Panc1 (cell line): ENCODE measurements around the gene MAPKBP1. TPM values are rescaled to one million over a fixed set of nuclear protein-coding genes. Genes with fewer than 3 reads are reported as not detected.

ENCODE experiments used
- ATAC-seq: fragments of 200-7000 bp; cut with Tn5 transposase; 2 replicates; pipeline ENCODE4 v1.9.1; 2020; ENCODE audit warnings: mild to moderate bottlenecking, moderate library complexity
- BruUV-seq: library from RNA; stranded (reverse); fragments of 400-500 nt; replicated peaks from 2 replicates; lab custom pipeline; 2021; lab: Mats Ljungman, UMichigan
- CTCF ChIA-PET: fragments of 300-600 bp; sonication (Branson Sonifier 250); formaldehyde crosslinking; loops from one replicate; lab custom pipeline; 2022; ENCODE audit warnings: antibody characterized with exemption; lab: Charles Lee
- POLR2A ChIA-PET: fragments of 300-600 bp; sonication (Branson Sonifier 250); formaldehyde crosslinking; loops from one replicate; lab custom pipeline; 2022; ENCODE audit warnings: antibody characterized with exemption; lab: Charles Lee
- DNase-seq: peaks from one replicate; pipeline ENCODE4 v3.0.0-alpha.2; 2010; ENCODE audit warnings: low read depth, low spot score
- H3K27ac ChIP-seq: 2 replicates; pipeline ENCODE4 v1.5.1; 2011; ENCODE audit warnings: mild to moderate bottlenecking, low read length, inconsistent platforms
- H3K27me3 ChIP-seq: fragments of 200-500 bp; sonication (Bioruptor generic); 2 replicates; pipeline ENCODE4 v1.6.0; 2014; ENCODE audit warnings: low read length, inconsistent platforms; ENCODE audit not compliant: control insufficient read depth, insufficient read depth
- H3K36me3 ChIP-seq: fragments of 200-500 bp; sonication (Bioruptor generic); 2 replicates; pipeline ENCODE4 v1.5.1; 2014; ENCODE audit warnings: inconsistent platforms, mild to moderate bottlenecking, low read length, moderate library complexity; ENCODE audit not compliant: control insufficient read depth, insufficient read depth
- H3K4me1 ChIP-seq: 2 replicates; pipeline ENCODE4 v1.5.1; 2011; ENCODE audit warnings: inconsistent platforms, mild to moderate bottlenecking, low read length, moderate library complexity; ENCODE audit not compliant: control insufficient read depth, insufficient read depth
- H3K4me3 ChIP-seq, 2 experiments: 2 replicates each; pipeline ENCODE4 v1.5.1; 2011 to 2012; ENCODE audit warnings: low read depth in 2 of 2, low read length in 2 of 2, mild to moderate bottlenecking in 2 of 2, inconsistent platforms in 1 of 2, moderate library complexity in 1 of 2
- H3K9me3 ChIP-seq: fragments of 200-500 bp; sonication (Bioruptor generic); 2 replicates; pipeline ENCODE4 v1.5.1; 2014; ENCODE audit warnings: low read depth, mild to moderate bottlenecking, inconsistent platforms, low read length, moderate library complexity; ENCODE audit not compliant: control insufficient read depth, insufficient read depth
- CTCF ChIP-seq: fragments of 450-650 bp; IDR thresholded peaks from 2 replicates; pipeline ENCODE4 v1.5.1; 2017; ENCODE audit warnings: mild to moderate bottlenecking
- POLR2AphosphoS5 ChIP-seq: IDR thresholded peaks from 2 replicates; pipeline ENCODE4 v1.6.1; 2012; ENCODE audit warnings: mild to moderate bottlenecking, low read depth, low read length, moderate library complexity
- SIN3A ChIP-seq: IDR thresholded peaks from 2 replicates; pipeline ENCODE4 v1.6.1; 2012; ENCODE audit warnings: low read depth, mild to moderate bottlenecking, low read length, moderate library complexity, borderline replicate concordance; ENCODE audit not compliant: insufficient read depth
- TCF7L2 ChIP-seq: IDR thresholded peaks from 2 replicates; pipeline ENCODE4 v1.6.1; 2011; ENCODE audit warnings: mild to moderate bottlenecking, low read depth, low read length, inconsistent platforms
- in situ Hi-C: cut with HindIII; loops from 2 replicates; pipeline ENCODE4 v1.10.0; 2016; ENCODE audit warnings: low sequenced_read_pairs, low pct_unique_long_range_greater_than_20kb
- intact Hi-C: fragments of 100-400 bp; cut with micrococcal nuclease; formaldehyde crosslinking; loops from one replicate; pipeline ENCODE4 v1.10.0; 2022; ENCODE audit not compliant: unreplicated experiment
- total RNA-seq: library from RNA; stranded (reverse); gene quantifications from one replicate; pipeline ENCODE4 v1.2.1, GENCODE V29; 2021; ENCODE audit not compliant: unreplicated experiment
- TF ChIP-seq, protein P1 (sequence below), 2 experiments: IDR thresholded peaks; 2 replicates each; pipeline ENCODE4 v1.6.1; 2011 to 2012; ENCODE audit warnings: low read depth in 2 of 2, control low read depth in 1 of 2, low read length in 1 of 2, mild to moderate bottlenecking in 1 of 2, moderate library complexity in 1 of 2; ENCODE audit not compliant: insufficient read depth in 1 of 2

MAPKBP1 gene
- total RNA-seq, 1 experiment from 2014 or later: 38.4 TPM

DNA sequence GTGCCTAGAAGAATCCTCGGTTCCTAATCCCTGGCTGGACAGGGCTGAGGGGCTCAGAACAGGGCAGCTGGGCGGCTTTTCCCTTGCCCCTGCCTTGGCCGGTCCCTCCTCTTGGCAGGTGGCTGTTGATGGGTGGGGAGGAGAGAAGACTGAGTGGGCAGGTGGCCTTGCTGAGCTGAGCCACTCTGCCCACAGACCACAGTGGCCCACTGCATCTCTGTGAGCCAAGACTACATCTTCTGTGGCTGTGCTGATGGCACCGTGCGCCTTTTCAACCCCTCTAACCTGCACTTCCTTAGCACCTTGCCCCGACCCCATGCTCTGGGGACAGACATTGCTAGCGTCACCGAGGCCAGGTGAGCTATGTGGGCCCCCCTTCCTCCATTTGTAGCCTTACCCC, 39.1 kb downstream of the MAPKBP1 start:
- intact Hi-C loops: loop anchor here (10.0 kb wide), 1 partner anchor 209 kb away; no protein-coding TSS in a partner anchor
- TF ChIP-seq CTCF: no peak
- no peak for TF ChIP-seq SIN3A
- no peak for TF ChIP-seq TCF7L2
- TF ChIP-seq, protein P1, sequence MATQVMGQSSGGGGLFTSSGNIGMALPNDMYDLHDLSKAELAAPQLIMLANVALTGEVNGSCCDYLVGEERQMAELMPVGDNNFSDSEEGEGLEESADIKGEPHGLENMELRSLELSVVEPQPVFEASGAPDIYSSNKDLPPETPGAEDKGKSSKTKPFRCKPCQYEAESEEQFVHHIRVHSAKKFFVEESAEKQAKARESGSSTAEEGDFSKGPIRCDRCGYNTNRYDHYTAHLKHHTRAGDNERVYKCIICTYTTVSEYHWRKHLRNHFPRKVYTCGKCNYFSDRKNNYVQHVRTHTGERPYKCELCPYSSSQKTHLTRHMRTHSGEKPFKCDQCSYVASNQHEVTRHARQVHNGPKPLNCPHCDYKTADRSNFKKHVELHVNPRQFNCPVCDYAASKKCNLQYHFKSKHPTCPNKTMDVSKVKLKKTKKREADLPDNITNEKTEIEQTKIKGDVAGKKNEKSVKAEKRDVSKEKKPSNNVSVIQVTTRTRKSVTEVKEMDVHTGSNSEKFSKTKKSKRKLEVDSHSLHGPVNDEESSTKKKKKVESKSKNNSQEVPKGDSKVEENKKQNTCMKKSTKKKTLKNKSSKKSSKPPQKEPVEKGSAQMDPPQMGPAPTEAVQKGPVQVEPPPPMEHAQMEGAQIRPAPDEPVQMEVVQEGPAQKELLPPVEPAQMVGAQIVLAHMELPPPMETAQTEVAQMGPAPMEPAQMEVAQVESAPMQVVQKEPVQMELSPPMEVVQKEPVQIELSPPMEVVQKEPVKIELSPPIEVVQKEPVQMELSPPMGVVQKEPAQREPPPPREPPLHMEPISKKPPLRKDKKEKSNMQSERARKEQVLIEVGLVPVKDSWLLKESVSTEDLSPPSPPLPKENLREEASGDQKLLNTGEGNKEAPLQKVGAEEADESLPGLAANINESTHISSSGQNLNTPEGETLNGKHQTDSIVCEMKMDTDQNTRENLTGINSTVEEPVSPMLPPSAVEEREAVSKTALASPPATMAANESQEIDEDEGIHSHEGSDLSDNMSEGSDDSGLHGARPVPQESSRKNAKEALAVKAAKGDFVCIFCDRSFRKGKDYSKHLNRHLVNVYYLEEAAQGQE (IDR thresholded peaks at IDR 0.05; ENCODE audit: insufficient read depth in 1 of 2, low read depth in 2 of 2, low read length in 1 of 2): no peak
- TF ChIP-seq POLR2AphosphoS5: no peak
- POLR2A ChIA-PET: no interaction called here
- no peak overlapping the region for H3K4me3 ChIP-seq
- in situ Hi-C loops: no loop called here
- CTCF ChIA-PET: interaction anchor here (0.8 kb wide), 1 partner anchor 252 kb away, joined by 5 read pairs; no protein-coding TSS in a partner anchor
- H3K27ac ChIP-seq: no peak overlapping the region
- BruUV-seq: no TSS peak
- no peaks in the 10 kb centered on the region; the same call in 1 of the 2 replicates for H3K4me1 ChIP-seq
- no peaks in the 10 kb centered on the region for H3K9me3 ChIP-seq
- H3K27me3 ChIP-seq: no peaks in the 10 kb centered on the region
- no peak for DNase-seq
- ATAC-seq: no peak
- peaks cover 2% of the 10 kb centered on the region; the same call in 1 of the 2 replicates for H3K36me3 ChIP-seq

GRCh38 chr15:41814534-41814933, 40.2 kb downstream of the MAPKBP1 start:
- no TSS peak for BruUV-seq
- ATAC-seq (no peak), DNase-seq (no peak)
- Histone ChIP-seq H3K27ac (no peak overlapping the region), H3K4me1 (no peaks in the 10 kb centered on the region), H3K36me3 (peaks cover 4% of the 10 kb centered on the region; the same call in 1 of the 2 replicates), H3K9me3 (no peaks in the 10 kb centered on the region), H3K27me3 (no peaks in the 10 kb centered on the region), H3K4me3 (no peak overlapping the region)
- ChIA-PET POLR2A (no interaction called here), CTCF (no interaction called here)
- intact Hi-C loops: loop anchor here (10.0 kb wide), 1 partner anchor 210 kb away; no protein-coding TSS in a partner anchor
- in situ Hi-C loops: no loop called here
- TF ChIP-seq POLR2AphosphoS5: no peak
- no peak for TF ChIP-seq SIN3A
- TF ChIP-seq CTCF: no peak
- TF ChIP-seq, protein P1 (IDR thresholded peaks at IDR 0.05; ENCODE audit: insufficient read depth in 1 of 2, low read depth in 2 of 2, low read length in 1 of 2): no peak
